HCT116 (cell line): ENCODE data around the gene NRBF2. TPM values are rescaled to one million over a fixed set of nuclear protein-coding genes. Genes with fewer than 3 reads are reported as not detected.

Experiments
- ATAC-seq: fragments of 200-7000 bp; cut with Tn5 transposase; 2 replicates; pipeline ENCODE4 v1.9.1; 2020; ENCODE audit warnings: mild to moderate bottlenecking, moderate library complexity
- BruUV-seq: library from RNA; stranded (reverse); fragments of 400-500 nt; replicated peaks from 2 replicates; lab custom pipeline; 2021; lab: Mats Ljungman, UMichigan
- CTCF ChIA-PET: fragments of 300-600 bp; sonication (Branson Sonifier 250); formaldehyde crosslinking; loops from one replicate; lab custom pipeline; 2021; ENCODE audit warnings: antibody characterized with exemption; lab: Charles Lee
- POLR2A ChIA-PET: fragments of 300-600, 350-600 bp; sonication (Branson Sonifier 250); formaldehyde crosslinking; loops from one replicate; lab custom pipeline; 2021; ENCODE audit warnings: antibody characterized with exemption; lab: Charles Lee
- RAD21 ChIA-PET, 2 experiments: fragments of 300-600 bp; sonication (Branson Sonifier 250); formaldehyde crosslinking; loops; one replicate each; lab custom pipeline; 2023; ENCODE audit warnings: low total read pairs in 2 of 2; ENCODE audit not compliant: uncharacterized antibody in 2 of 2, unreplicated experiment in 2 of 2, low non-redundant PET in 1 of 2; lab: Charles Lee
- DNase-seq: peaks from one replicate; pipeline ENCODE4 v3.0.0-alpha.2; 2010; ENCODE audit warnings: low read depth, low spot score
- H2AFZ ChIP-seq: fragments of 200-600 bp; shearing (Covaris generic), sonication (generic); 2 replicates; pipeline ENCODE4 v1.6.1; 2017; ENCODE audit warnings: low read depth, mixed run types, mixed read lengths, antibody characterized with exemption, low read length; ENCODE audit not compliant: poor library complexity, severe bottlenecking
- H3K27ac ChIP-seq: 2 replicates; pipeline ENCODE4 v1.5.1; 2012; ENCODE audit warnings: low read depth, low read length
- H3K27me3 ChIP-seq: fragments of 200-600 bp; sonication (generic); 2 replicates; pipeline ENCODE4 v1.6.1; 2016; ENCODE audit warnings: mixed run types, low read length, mixed read lengths; ENCODE audit not compliant: insufficient read depth
- H3K36me3 ChIP-seq, 2 experiments: fragments of 200-500 bp in 1 of 2; fragments of 200-600 bp in 1 of 2; sonication (Bioruptor generic) in 1 of 2; sonication (generic) in 1 of 2; 2 replicates each; pipeline versions ENCODE4 v1.5.1 to v1.6.1; 2014 to 2016; ENCODE audit warnings: low read length in 2 of 2, inconsistent platforms in 1 of 2, mixed read lengths in 1 of 2, mixed run types in 1 of 2; ENCODE audit not compliant: insufficient read depth in 2 of 2, control insufficient read depth in 1 of 2
- H3K4me1 ChIP-seq, 2 experiments: fragments of 200-600 bp in 1 of 2; sonication (generic) in 1 of 2; 2 replicates each; pipeline versions ENCODE4 v1.5.1 to v1.6.1; 2012 to 2017; ENCODE audit warnings: low read length in 2 of 2, inconsistent platforms in 1 of 2, mild to moderate bottlenecking in 1 of 2, mixed read lengths in 1 of 2, mixed run types in 1 of 2, moderate library complexity in 1 of 2; ENCODE audit not compliant: insufficient read depth in 2 of 2, control insufficient read depth in 1 of 2
- H3K4me2 ChIP-seq: fragments of 200-600 bp; sonication (generic); 2 replicates; pipeline ENCODE4 v1.6.1; 2017; ENCODE audit warnings: mixed run types, low read length, mixed read lengths
- H3K4me3 ChIP-seq, 2 experiments: fragments of 200-600 bp in 1 of 2; sonication (generic) in 1 of 2; replicated peaks in 1 of 2; 2 replicates each; pipeline ENCODE4 v1.5.1; 2011 to 2016; ENCODE audit warnings: low read length in 2 of 2, control low read depth in 1 of 2, low read depth in 1 of 2, mild to moderate bottlenecking in 1 of 2, mixed read lengths in 1 of 2, mixed run types in 1 of 2
- H3K79me2 ChIP-seq: fragments of 200-600 bp; sonication (generic); 2 replicates; pipeline ENCODE4 v1.6.1; 2017; ENCODE audit warnings: mild to moderate bottlenecking, mixed run types, low read length, moderate library complexity, mixed read lengths; ENCODE audit not compliant: insufficient read depth
- H3K9ac ChIP-seq: fragments of 200-600 bp; sonication (generic); 2 replicates; pipeline ENCODE4 v1.6.1; 2016; ENCODE audit warnings: low read length, mixed read lengths
- H3K9me2 ChIP-seq: fragments of 200-600 bp; sonication (generic), shearing (Covaris generic); 2 replicates; pipeline ENCODE4 v1.6.1; 2017; ENCODE audit warnings: mixed run types, mild to moderate bottlenecking, moderate library complexity; ENCODE audit not compliant: insufficient read depth
- H3K9me3 ChIP-seq, 2 experiments: fragments of 200-500 bp in 1 of 2; fragments of 200-600 bp in 1 of 2; sonication (Bioruptor generic) in 1 of 2; sonication (generic) in 1 of 2; 2 replicates each; pipeline ENCODE4 v1.6.1; 2014 to 2017; ENCODE audit warnings: low read length in 2 of 2, mixed read lengths in 2 of 2, inconsistent platforms in 1 of 2, low read depth in 1 of 2, mild to moderate bottlenecking in 1 of 2, mixed run types in 1 of 2, moderate library complexity in 1 of 2; ENCODE audit not compliant: control insufficient read depth in 1 of 2, insufficient read depth in 1 of 2
- H4K20me1 ChIP-seq: fragments of 200-600 bp; sonication (generic), shearing (Covaris generic); 2 replicates; pipeline ENCODE4 v1.6.1; 2017; ENCODE audit warnings: mixed run types, mild to moderate bottlenecking, moderate library complexity; ENCODE audit not compliant: insufficient read depth
- ELF1 ChIP-seq: IDR thresholded peaks from 2 replicates; pipeline ENCODE4 v1.6.1; 2012; ENCODE audit warnings: low read depth, borderline replicate concordance
- EZH2 ChIP-seq: fragments of 200-600 bp; sonication (generic); IDR thresholded peaks from 2 replicates; pipeline ENCODE4 v1.6.1; 2017; ENCODE audit warnings: antibody characterized with exemption, mixed run types
- JUND ChIP-seq: IDR thresholded peaks from 2 replicates; pipeline ENCODE4 v1.6.1; 2012
- RAD21 ChIP-seq: IDR thresholded peaks from 2 replicates; pipeline ENCODE4 v1.6.1; 2012; ENCODE audit warnings: low read depth, mild to moderate bottlenecking
- REST ChIP-seq: IDR thresholded peaks from 2 replicates; pipeline ENCODE4 v1.6.1; 2012; ENCODE audit warnings: low read depth
- ZBTB33 ChIP-seq: IDR thresholded peaks from 2 replicates; pipeline ENCODE4 v1.6.1; 2011; ENCODE audit warnings: mild to moderate bottlenecking, low read length, moderate library complexity; ENCODE audit not compliant: insufficient replicate concordance; ENCODE audit errors: extremely low read depth
- intact Hi-C: fragments of 100-400 bp; cut with micrococcal nuclease; formaldehyde crosslinking; loops from 2 replicates; pipeline ENCODE4 v1.10.0; 2022
- total RNA-seq: library from RNA; stranded (reverse); gene quantifications from one replicate; pipeline ENCODE4 v1.2.1, GENCODE V29; 2021; ENCODE audit not compliant: unreplicated experiment

Gene NRBF2
- total RNA-seq, 1 experiment from 2014 or later = 20.2 TPM

- POLR2A ChIA-PET = no interaction called here
- BruUV-seq = no TSS peak
- H3K9me3 ChIP-seq = no peaks in the 10 kb centered on the region
- no peak for ATAC-seq
- CTCF ChIA-PET = no interaction called here
- no peaks in the 10 kb centered on the region for H3K4me1 ChIP-seq
- no peak overlapping the region for H2AFZ ChIP-seq
- no peak overlapping the region for H3K4me3 ChIP-seq
- RAD21 ChIA-PET = no interaction called here
- no peaks in the 10 kb centered on the region for H3K36me3 ChIP-seq
- TF ChIP-seq ELF1 = no peak
- TF ChIP-seq EZH2 = no peak
- no peak for TF ChIP-seq REST
- TF ChIP-seq RAD21 = no peak
- no peak for TF ChIP-seq JUND
- TF ChIP-seq ZBTB33 = no peak
- no peak for DNase-seq
- no peaks in the 10 kb centered on the region for H3K9me2 ChIP-seq
- no peak overlapping the region for H3K27ac ChIP-seq
- intact Hi-C loops = no loop called here
- no peaks in the 10 kb centered on the region for H3K79me2 ChIP-seq
- no peaks in the 10 kb centered on the region for H3K27me3 ChIP-seq
- H3K9ac ChIP-seq = no peak overlapping the region
- no peak overlapping the region for H3K4me2 ChIP-seq
- no peaks in the 10 kb centered on the region for H4K20me1 ChIP-seq
These were observed 17.3 kb upstream of the NRBF2 start for GRCh38 chr10:63115732-63116383.
